Measurements from ENCODE around the gene DNAH17.

The DNAH17 gene

GRCh38 chr17:78572239-78573205 is 4.7 kb downstream of the DNAH17 start:
- no peak for DNase-seq

GRCh38 chr17:78571329-78571728 is 5.9 kb downstream of the DNAH17 start:
- no peak for DNase-seq

- no peak for DNase-seq
Measured at GRCh38 chr17:78568494-78569115, 8.6 kb downstream of the DNAH17 start.

GRCh38 chr17:78567991-78568390 is 9.2 kb downstream of the DNAH17 start:
- DNase-seq: no peak

- no peak for DNase-seq
Measured at GRCh38 chr17:78566947-78567346, 10.2 kb downstream of the DNAH17 start.

- no peak for DNase-seq
Measured at GRCh38 chr17:78563189-78564145, 13.7 kb downstream of the DNAH17 start.

- DNase-seq: no peak
Measured at GRCh38 chr17:78562734-78563133, 14.5 kb downstream of the DNAH17 start.

- DNase-seq: no peak
Measured at GRCh38 chr17:78561166-78561565, 16.0 kb downstream of the DNAH17 start.

- DNase-seq: no peak
Measured at GRCh38 chr17:78560731-78561130, 16.5 kb downstream of the DNAH17 start.

GRCh38 chr17:78559749-78560368 is 17.3 kb downstream of the DNAH17 start:
- DNase-seq: peak in 1 of 5 experiments; percentile 12

- DNase-seq: no peak
Measured at GRCh38 chr17:78558989-78559388, 18.2 kb downstream of the DNAH17 start.

- DNase-seq: peak in 1 of 5 experiments; percentile 29
Measured at GRCh38 chr17:78558181-78558850, 18.9 kb downstream of the DNAH17 start.

GRCh38 chr17:78557598-78558039 is 19.6 kb downstream of the DNAH17 start:
- peak in 1 of 5 experiments; percentile 27 for DNase-seq

GRCh38 chr17:78556812-78557211 is 20.4 kb downstream of the DNAH17 start:
- no peak for DNase-seq

GRCh38 chr17:78555746-78556401 is 21.3 kb downstream of the DNAH17 start:
- no peak for DNase-seq

- DNase-seq: no peak
Measured at GRCh38 chr17:78550464-78550863, 26.7 kb downstream of the DNAH17 start.

GRCh38 chr17:78548725-78549124 is 28.5 kb downstream of the DNAH17 start:
- no peak for DNase-seq

GRCh38 chr17:78547035-78547434 is 30.2 kb downstream of the DNAH17 start:
- no peak for DNase-seq

- DNase-seq: no peak
Measured at GRCh38 chr17:78546476-78546875, 30.7 kb downstream of the DNAH17 start.

- no peak for DNase-seq
Measured at GRCh38 chr17:78544881-78545755, 32.1 kb downstream of the DNAH17 start.
